ENCODE data around the gene VPS8. TPM values are rescaled to one million over a fixed set of nuclear protein-coding genes. Genes with fewer than 3 reads are reported as not detected.

VPS8 gene
- total RNA-seq, 1 experiment from 2014 or later, result 39.7 TPM

DNA sequence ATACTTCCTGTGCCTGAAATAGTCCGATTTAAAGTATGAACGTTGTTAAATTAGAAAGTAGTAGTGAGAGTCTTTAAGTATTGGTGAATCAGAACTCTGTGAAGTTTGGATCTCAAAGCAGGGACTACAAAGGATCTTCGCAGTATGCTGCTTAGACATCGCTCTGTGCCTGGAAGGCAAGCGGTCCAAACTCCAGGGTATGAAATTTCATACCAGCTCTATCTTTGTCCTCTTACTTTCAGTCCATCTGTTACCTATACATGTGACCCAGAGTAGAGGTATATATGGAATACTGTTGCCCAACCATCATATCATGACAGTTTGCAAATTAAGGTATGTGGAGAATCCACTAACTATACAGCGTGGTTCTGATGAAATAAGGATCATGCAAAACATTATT is 34.5 kb downstream of the VPS8 start:
- no peak overlapping the region for H4K91ac ChIP-seq (ENCODE audit: insufficient read length, low read depth, low read length)
- Mint-ChIP-seq H3K27ac (no peak overlapping the region), H3K36me3 (ENCODE audit: insufficient read depth in 1 of 3, low read depth in 3 of 3) (peaks cover 0 to 3% (median 0%) of the 10 kb centered on the region in 3 experiments; a peak in 2 of 7 replicates), H3K27me3 (ENCODE audit: low read depth) (no peaks in the 10 kb centered on the region), H3K4me3 (no peak overlapping the region), H3K9me3 (no peaks in the 10 kb centered on the region), H3K4me1 (no peaks in the 10 kb centered on the region)
- H3K56ac ChIP-seq (ENCODE audit: insufficient read length, low read depth, low read length), result no peak overlapping the region
- H3K23me2 ChIP-seq (ENCODE audit: insufficient read length, low read depth, low read length, poor library complexity, severe bottlenecking), result no peaks in the 10 kb centered on the region
- WGBS (ENCODE audit: extremely low coverage, insufficient read length, low lambda C conversion rate), result no CpG with 5 or more reads among the region's 6 CpGs
- H2BK15ac ChIP-seq (ENCODE audit: low read depth, low read length), result no peak overlapping the region
- no peaks in the 10 kb centered on the region for H3K4me1 ChIP-seq (ENCODE audit: insufficient read depth, low read length)
- H2BK5ac ChIP-seq (ENCODE audit: insufficient read length, low read length), result no peak overlapping the region
- no peak overlapping the region for H3T11ph ChIP-seq (ENCODE audit: low read length)
- H2BK12ac ChIP-seq (ENCODE audit: insufficient read length, low read depth, low read length), result no peak overlapping the region
- H4K5ac ChIP-seq (ENCODE audit: insufficient read length, low read depth, low read length), result no peak overlapping the region
- H3K4ac ChIP-seq (ENCODE audit: low read depth, low read length), result no peak overlapping the region
- no peaks in the 10 kb centered on the region for H4K20me1 ChIP-seq (ENCODE audit: control insufficient read depth, insufficient read depth, insufficient read length)
- no peak overlapping the region for H2AFZ ChIP-seq (ENCODE audit: low read length)
- no peak overlapping the region for H3K27ac ChIP-seq (ENCODE audit: insufficient read length, low read depth, low read length)
- no peak for DNase-seq
- no peaks in the 10 kb centered on the region for H3K9me3 ChIP-seq (ENCODE audit: control insufficient read depth, low read depth, low read length)
- no peak overlapping the region for H4K8ac ChIP-seq (replicated peaks; ENCODE audit: insufficient read length, low read depth, low read length)
- no peak overlapping the region for H3K23ac ChIP-seq (ENCODE audit: insufficient read length, low read depth, low read length)
- no peak overlapping the region for H3K18ac ChIP-seq (ENCODE audit: insufficient read length, low read depth, low read length)
- no peak overlapping the region for H3K9ac ChIP-seq (ENCODE audit: extremely low read depth, insufficient read length, low read length)
- H2BK120ac ChIP-seq (ENCODE audit: low read depth, low read length, poor library complexity, severe bottlenecking), result no peak overlapping the region
- no peak overlapping the region for H2BK20ac ChIP-seq (ENCODE audit: low read depth, low read length, poor library complexity, severe bottlenecking)
- no peak overlapping the region for H3K4me2 ChIP-seq (ENCODE audit: insufficient read depth, insufficient read length, low read length)
- H3K14ac ChIP-seq (ENCODE audit: insufficient read depth, low read length), result no peak overlapping the region
- H2AK5ac ChIP-seq (ENCODE audit: insufficient read length, low read length), result no peak overlapping the region
- H3K27me3 ChIP-seq (ENCODE audit: insufficient read depth, low read length), result no peaks in the 10 kb centered on the region
- no peaks in the 10 kb centered on the region for H3K79me1 ChIP-seq (ENCODE audit: insufficient read depth, low read depth, low read length, poor library complexity, severe bottlenecking)
- TF ChIP-seq, protein P1, sequence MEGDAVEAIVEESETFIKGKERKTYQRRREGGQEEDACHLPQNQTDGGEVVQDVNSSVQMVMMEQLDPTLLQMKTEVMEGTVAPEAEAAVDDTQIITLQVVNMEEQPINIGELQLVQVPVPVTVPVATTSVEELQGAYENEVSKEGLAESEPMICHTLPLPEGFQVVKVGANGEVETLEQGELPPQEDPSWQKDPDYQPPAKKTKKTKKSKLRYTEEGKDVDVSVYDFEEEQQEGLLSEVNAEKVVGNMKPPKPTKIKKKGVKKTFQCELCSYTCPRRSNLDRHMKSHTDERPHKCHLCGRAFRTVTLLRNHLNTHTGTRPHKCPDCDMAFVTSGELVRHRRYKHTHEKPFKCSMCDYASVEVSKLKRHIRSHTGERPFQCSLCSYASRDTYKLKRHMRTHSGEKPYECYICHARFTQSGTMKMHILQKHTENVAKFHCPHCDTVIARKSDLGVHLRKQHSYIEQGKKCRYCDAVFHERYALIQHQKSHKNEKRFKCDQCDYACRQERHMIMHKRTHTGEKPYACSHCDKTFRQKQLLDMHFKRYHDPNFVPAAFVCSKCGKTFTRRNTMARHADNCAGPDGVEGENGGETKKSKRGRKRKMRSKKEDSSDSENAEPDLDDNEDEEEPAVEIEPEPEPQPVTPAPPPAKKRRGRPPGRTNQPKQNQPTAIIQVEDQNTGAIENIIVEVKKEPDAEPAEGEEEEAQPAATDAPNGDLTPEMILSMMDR (conservative IDR thresholded peaks at IDR 0.05), result no peak
- H3K79me2 ChIP-seq (ENCODE audit: insufficient read depth, low read length), result no peaks in the 10 kb centered on the region
